OCI-LY7 (cell line): ENCODE results near the gene MARS1. TPM values are rescaled to one million over a fixed set of nuclear protein-coding genes. Genes with fewer than 3 reads are reported as not detected.
A peak's percentile ranks its signal among the peaks of the same experiment; 100 is the strongest.

Experiments used
- BruUV-seq: library from RNA; stranded (reverse); fragments of 400-500 nt; replicated peaks from 2 replicates; lab custom pipeline; 2021; lab: Mats Ljungman, UMichigan
- CTCF ChIA-PET: fragments of 300-600 bp; sonication (Branson Sonifier 250); formaldehyde crosslinking; loops from one replicate; lab custom pipeline; 2022; ENCODE audit warnings: antibody characterized with exemption; ENCODE audit not compliant: unreplicated experiment; lab: Charles Lee
- POLR2A ChIA-PET: fragments of 300-600 bp; sonication (Branson Sonifier 250); formaldehyde crosslinking; loops from one replicate; lab custom pipeline; 2022; ENCODE audit warnings: antibody characterized with exemption; lab: Charles Lee
- DNase-seq: peaks from one replicate; pipeline ENCODE4 v3.0.0-alpha.2; 2015; ENCODE audit warnings: low spot score
- H2AFZ ChIP-seq: fragments of 200-600 bp; sonication (generic), shearing (Covaris generic); 2 replicates; pipeline ENCODE4 v1.6.1; 2014; ENCODE audit warnings: mild to moderate bottlenecking, antibody characterized with exemption, low read length, moderate library complexity
- H3K27ac ChIP-seq: fragments of 200-600 bp; sonication (generic); 2 replicates; pipeline ENCODE4 v1.5.1; 2014; ENCODE audit warnings: mixed run types, low read depth, mild to moderate bottlenecking, moderate library complexity, low read length, inconsistent platforms; ENCODE audit not compliant: poor library complexity, severe bottlenecking
- H3K36me3 ChIP-seq: fragments of 200-600 bp; sonication (generic); 2 replicates; pipeline ENCODE4 v1.6.1; 2014; ENCODE audit warnings: mild to moderate bottlenecking, antibody characterized with exemption, low read length, moderate library complexity, mixed read lengths; ENCODE audit not compliant: insufficient read depth
- H3K4me1 ChIP-seq: fragments of 200-600 bp; sonication (generic); 2 replicates; pipeline ENCODE4 v1.5.1; 2014; ENCODE audit warnings: mild to moderate bottlenecking, low read length; ENCODE audit not compliant: insufficient read depth, poor library complexity, severe bottlenecking
- H3K4me2 ChIP-seq: fragments of 200-600 bp; sonication (generic); 2 replicates; pipeline ENCODE4 v1.6.1; 2014; ENCODE audit warnings: mild to moderate bottlenecking, low read length
- H3K4me3 ChIP-seq: fragments of 200-600 bp; sonication (generic); 2 replicates; pipeline ENCODE4 v1.5.1; 2014; ENCODE audit warnings: mild to moderate bottlenecking, low read depth, low read length; ENCODE audit not compliant: poor library complexity, severe bottlenecking
- H3K79me2 ChIP-seq: fragments of 200-600 bp; sonication (generic); 2 replicates; pipeline ENCODE4 v1.6.1; 2016; ENCODE audit warnings: low read depth, mild to moderate bottlenecking, low read length, moderate library complexity, mixed read lengths; ENCODE audit not compliant: insufficient read depth
- H3K9me2 ChIP-seq: fragments of 200-600 bp; sonication (generic); 2 replicates; pipeline ENCODE4 v1.6.1; 2016; ENCODE audit warnings: mild to moderate bottlenecking, low read length, mixed read lengths; ENCODE audit not compliant: insufficient read depth
- H3K9me3 ChIP-seq: fragments of 200-600 bp; sonication (generic); 2 replicates; pipeline ENCODE4 v1.6.1; 2014; ENCODE audit warnings: mild to moderate bottlenecking, mixed run types, low read length, mixed read lengths
- H4K20me1 ChIP-seq: fragments of 200-600 bp; sonication (generic); 2 replicates; pipeline ENCODE4 v1.6.1; 2014; ENCODE audit warnings: mild to moderate bottlenecking, antibody characterized with exemption, low read length, moderate library complexity, mixed read lengths; ENCODE audit not compliant: insufficient read depth
- EZH2phosphoT487 ChIP-seq: fragments of 200-600 bp; sonication (generic); IDR thresholded peaks from 2 replicates; pipeline ENCODE4 v1.6.1; 2018; ENCODE audit warnings: low read depth, borderline replicate concordance, mild to moderate bottlenecking, mixed run types, antibody characterized with exemption, low read length, moderate library complexity, mixed read lengths
- intact Hi-C: fragments of 100-400 bp; cut with micrococcal nuclease; formaldehyde crosslinking; loops from one replicate; pipeline ENCODE4 v1.10.0; 2022; ENCODE audit not compliant: unreplicated experiment
- total RNA-seq, 2 experiments: library from RNA; depleted of rRNA in 1 of 2; stranded (reverse); fragments of >200 nt in 1 of 2; shearing (Covaris generic) in 1 of 2; gene quantifications; 2 replicates each; pipeline ENCODE4 v1.2.3, GENCODE V29; 2014 to 2022
- TF ChIP-seq, protein P1 (sequence below): fragments of 200-600 bp; sonication (generic); conservative IDR thresholded peaks from 2 replicates; pipeline ENCODE4 v1.5.1; 2014; ENCODE audit warnings: mild to moderate bottlenecking, antibody characterized with exemption, low read length, moderate library complexity, mixed read lengths

MARS1 gene
- total RNA-seq, 2 experiments from 2014 or later, result 272 to 465 TPM

DNA sequence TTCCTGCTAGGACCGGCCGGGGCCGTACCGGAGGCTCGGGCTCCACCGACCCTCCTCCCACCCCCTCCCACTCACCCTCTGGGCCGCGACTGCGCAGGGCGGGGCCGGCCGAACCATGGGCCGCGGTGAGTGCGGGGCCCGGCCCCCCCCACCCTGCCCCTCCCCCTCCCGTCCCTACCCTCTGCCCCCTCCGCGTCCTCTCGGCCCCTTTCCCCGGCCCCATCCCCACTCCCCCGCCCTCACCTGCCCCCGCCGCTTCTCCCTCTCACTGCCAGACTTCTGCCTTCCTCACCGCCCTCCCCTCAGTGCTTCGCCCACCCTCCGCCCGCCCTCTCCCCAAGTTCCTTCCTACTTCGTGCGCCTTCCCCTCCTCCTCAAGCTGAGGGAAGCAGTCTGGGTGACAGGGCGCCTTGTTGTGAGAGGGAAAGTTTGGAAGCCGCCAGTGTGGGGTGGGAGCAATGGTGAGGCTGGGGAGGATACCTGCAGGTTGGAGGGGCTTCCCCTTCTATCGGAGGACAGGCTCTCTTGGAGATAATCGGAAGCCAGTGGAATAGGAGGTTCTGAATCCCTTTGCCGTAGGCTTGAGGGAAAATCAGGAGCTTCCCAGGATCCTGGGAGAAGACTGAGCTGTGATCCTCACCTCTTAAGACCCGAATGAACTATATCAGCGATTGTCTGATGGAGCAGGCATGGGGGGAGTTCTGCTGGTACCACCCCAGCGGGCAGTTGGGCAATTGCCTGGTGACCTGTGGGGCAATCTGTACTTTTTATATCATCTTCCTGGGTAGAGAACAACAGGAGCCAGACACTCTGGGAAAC is 35.2 kb downstream of the MARS1 start:
- CTCF ChIA-PET, result interaction anchor here (0.6 kb wide), 2 partner anchors 11 to 249 kb away, joined by 3 to 10 read pairs; partner anchors contain the start of gene EEF1AKMT3
- Histone ChIP-seq H2AFZ (no peak overlapping the region), H3K27ac (peak overlapping the region; percentile 97), H3K9me3 (no peaks in the 10 kb centered on the region), H3K4me3 (peak overlapping the region; percentile 83), H3K4me2 (peak overlapping the region; percentile 81), H4K20me1 (peaks cover 22% of the 10 kb centered on the region), H3K79me2 (peaks cover 42% of the 10 kb centered on the region), H3K4me1 (peaks cover 51% of the 10 kb centered on the region), H3K36me3 (peaks cover 60% of the 10 kb centered on the region), H3K9me2 (no peaks in the 10 kb centered on the region)
- intact Hi-C loops, result loop anchor here (2.0 to 5.0 kb wide), 3 partner anchors 24 to 229 kb away; partner anchors contain the start of genes CDK4, DCTN2 and PIP4K2C
- POLR2A ChIA-PET, result interaction anchor here (1.8 to 2.2 kb wide), 2 partner anchors 10 to 18 kb away, joined by 8 to 17 read pairs; no protein-coding TSS in a partner anchor
- peak; percentile 73 for DNase-seq
- BruUV-seq, result no TSS peak
- TF ChIP-seq, protein P1, sequence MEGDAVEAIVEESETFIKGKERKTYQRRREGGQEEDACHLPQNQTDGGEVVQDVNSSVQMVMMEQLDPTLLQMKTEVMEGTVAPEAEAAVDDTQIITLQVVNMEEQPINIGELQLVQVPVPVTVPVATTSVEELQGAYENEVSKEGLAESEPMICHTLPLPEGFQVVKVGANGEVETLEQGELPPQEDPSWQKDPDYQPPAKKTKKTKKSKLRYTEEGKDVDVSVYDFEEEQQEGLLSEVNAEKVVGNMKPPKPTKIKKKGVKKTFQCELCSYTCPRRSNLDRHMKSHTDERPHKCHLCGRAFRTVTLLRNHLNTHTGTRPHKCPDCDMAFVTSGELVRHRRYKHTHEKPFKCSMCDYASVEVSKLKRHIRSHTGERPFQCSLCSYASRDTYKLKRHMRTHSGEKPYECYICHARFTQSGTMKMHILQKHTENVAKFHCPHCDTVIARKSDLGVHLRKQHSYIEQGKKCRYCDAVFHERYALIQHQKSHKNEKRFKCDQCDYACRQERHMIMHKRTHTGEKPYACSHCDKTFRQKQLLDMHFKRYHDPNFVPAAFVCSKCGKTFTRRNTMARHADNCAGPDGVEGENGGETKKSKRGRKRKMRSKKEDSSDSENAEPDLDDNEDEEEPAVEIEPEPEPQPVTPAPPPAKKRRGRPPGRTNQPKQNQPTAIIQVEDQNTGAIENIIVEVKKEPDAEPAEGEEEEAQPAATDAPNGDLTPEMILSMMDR, result no peak
- no peak for TF ChIP-seq EZH2phosphoT487

DNA sequence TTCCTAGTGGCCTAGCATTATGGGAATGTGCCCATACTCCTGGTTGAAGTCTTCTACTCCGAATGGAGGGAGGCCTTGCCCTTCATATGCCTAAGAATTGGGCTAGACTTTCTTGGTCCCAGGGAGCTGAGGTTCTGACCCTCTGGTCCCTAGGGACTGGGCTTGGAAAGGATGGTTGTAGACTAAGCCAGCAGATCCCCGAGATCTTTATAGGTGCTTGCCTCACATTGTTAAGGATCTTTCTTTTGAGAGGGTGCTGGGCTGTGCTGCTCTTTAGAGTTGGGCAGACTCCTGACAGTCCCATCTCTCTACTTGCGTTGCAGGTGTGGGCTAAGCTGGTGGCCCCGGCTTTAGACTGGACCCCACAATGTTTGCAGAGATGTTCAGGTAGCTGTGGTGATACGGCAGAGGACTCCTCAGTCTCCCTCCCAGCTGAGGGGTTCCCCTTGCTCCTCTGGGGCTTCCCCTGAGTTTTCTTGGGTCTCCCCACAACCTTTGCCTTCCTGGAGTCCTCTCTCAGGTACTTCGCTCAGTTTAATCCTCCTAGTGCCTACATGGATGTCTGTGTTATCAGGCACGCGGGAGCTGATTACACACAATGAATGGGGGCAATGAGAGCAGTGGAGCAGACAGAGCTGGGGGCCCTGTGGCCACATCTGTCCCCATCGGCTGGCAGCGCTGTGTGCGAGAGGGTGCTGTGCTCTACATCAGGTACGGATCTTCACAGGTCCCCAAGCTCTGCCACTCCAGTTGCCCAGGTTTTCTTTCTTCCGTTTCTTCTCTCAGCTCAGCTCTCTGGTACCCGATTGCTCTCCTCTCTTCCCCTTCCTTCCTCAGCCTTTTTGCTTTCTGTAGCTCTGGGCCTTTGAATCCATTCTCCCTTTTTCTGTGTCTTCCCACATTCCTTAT is 36.1 kb downstream of the MARS1 start:
- H3K4me2 ChIP-seq, result peak overlapping the region; percentile 81
- H3K36me3 ChIP-seq, result peaks cover 60% of the 10 kb centered on the region
- H3K4me3 ChIP-seq, result peak overlapping the region; percentile 83
- peak overlapping the region; percentile 97 for H3K27ac ChIP-seq
- H3K4me1 ChIP-seq, result peaks cover 42% of the 10 kb centered on the region
- H3K9me2 ChIP-seq, result no peaks in the 10 kb centered on the region
- no peaks in the 10 kb centered on the region for H3K9me3 ChIP-seq
- intact Hi-C loops, result loop anchor here (2.0 to 5.0 kb wide), 3 partner anchors 23 to 228 kb away; partner anchors contain the start of genes CDK4, DCTN2 and PIP4K2C
- DNase-seq, result peak; percentile 55
- H3K79me2 ChIP-seq, result peaks cover 33% of the 10 kb centered on the region
- H2AFZ ChIP-seq, result no peak overlapping the region
- CTCF ChIA-PET, result interaction anchor here (0.5 to 0.6 kb wide), 2 partner anchors 248 to 685 kb away, joined by 4 to 10 read pairs; partner anchors contain the start of gene EEF1AKMT3
- H4K20me1 ChIP-seq, result peaks cover 20% of the 10 kb centered on the region
- POLR2A ChIA-PET, result interaction anchor here (1.8 to 2.2 kb wide), 2 partner anchors 9 to 17 kb away, joined by 8 to 17 read pairs; no protein-coding TSS in a partner anchor
- TF ChIP-seq, protein P1, result no peak
- TF ChIP-seq EZH2phosphoT487, result no peak
- BruUV-seq, result no TSS peak
